ENCODE data around the gene TTC39C. TPM values are rescaled to one million over a fixed set of nuclear protein-coding genes. Genes with fewer than 3 reads are reported as not detected.

Gene TTC39C
- total and polyA plus RNA-seq, 2 of the 8 experiments (the other 6 are each of a cell fraction or from before 2014, with no cell fraction given), result 8.1 to 79.1 TPM

DNA sequence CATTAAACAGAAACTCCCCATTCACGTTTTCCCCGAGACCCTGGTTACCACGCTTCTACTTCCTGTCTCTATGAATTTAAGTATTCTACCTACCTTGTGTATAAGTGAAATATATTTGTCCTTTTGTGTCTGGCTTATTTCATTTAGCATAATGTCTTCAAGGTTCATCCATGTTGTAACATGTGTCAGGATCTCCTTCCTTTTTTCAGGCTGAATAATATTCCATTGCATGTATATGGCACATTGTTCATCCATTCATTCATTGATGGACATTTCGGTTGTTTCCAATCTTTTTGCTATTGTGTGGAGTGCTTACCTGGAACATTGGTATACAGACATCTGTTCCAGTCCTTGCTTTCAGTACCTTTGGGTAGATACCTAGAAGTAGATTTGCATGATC is 106.1 kb downstream of the TTC39C start:
- POLR2A ChIA-PET (ENCODE audit: partially characterized antibody), result interaction anchor here (2.5 kb wide), 1 partner anchor 18 kb away, joined by 10 read pairs; the partner anchor contains the start of gene CABYR

More for the DNA sequence above, 106.1 kb downstream of the TTC39C start:
- no peaks in the 10 kb centered on the region for H3K79me1 ChIP-seq (ENCODE audit: low read depth, low read length)
- H3K4me3 ChIP-seq (ENCODE audit: extremely low read depth in 1 of 4, insufficient read depth in 2 of 4, low read depth in 3 of 4, low read length in 4 of 4), result no peak overlapping the region
- no peak overlapping the region for H2AFZ ChIP-seq (ENCODE audit: low read length)
- peaks cover 0 to 4% (median 0%) of the 10 kb centered on the region in 4 experiments; a peak in 3 of 8 replicates for H3K36me3 ChIP-seq (ENCODE audit: control insufficient read depth in 2 of 4, insufficient read depth in 4 of 4, low read length in 3 of 4)
- no peak overlapping the region for H2BK15ac ChIP-seq (ENCODE audit: low read length)
- H3K27me3 ChIP-seq (replicated peaks in 1 of 4; ENCODE audit: control insufficient read depth in 3 of 4, extremely low read depth in 1 of 4, insufficient read depth in 3 of 4, low read length in 3 of 4), result no peaks in the 10 kb centered on the region
- no peak overlapping the region for H3K14ac ChIP-seq (ENCODE audit: insufficient read length)
- no peak overlapping the region for H3K4me2 ChIP-seq (ENCODE audit: insufficient read depth in 1 of 2, low read depth in 2 of 2, low read length in 2 of 2)
- no peak overlapping the region for H3K18ac ChIP-seq (ENCODE audit: extremely low read depth, low read length)
- no peaks in the 10 kb centered on the region for H3K79me2 ChIP-seq (ENCODE audit: control insufficient read depth in 1 of 2, insufficient read depth in 2 of 2, low read length in 2 of 2)
- H3K56ac ChIP-seq (replicated peaks; ENCODE audit: insufficient read length, low read depth, low read length), result no peak overlapping the region
- H2BK5ac ChIP-seq (ENCODE audit: low read depth, low read length), result no peak overlapping the region
- no peak overlapping the region for H2BK20ac ChIP-seq (ENCODE audit: low read length)
- DNase-seq (ENCODE audit: low read depth in 1 of 2, low spot score in 2 of 2) (no peak), FAIRE-seq (no peak)
- no peak overlapping the region for H2AK5ac ChIP-seq (ENCODE audit: low read depth, low read length)
- H2BK12ac ChIP-seq (ENCODE audit: low read depth, low read length), result no peak overlapping the region
- H2BK120ac ChIP-seq (replicated peaks; ENCODE audit: low read depth, low read length), result no peak overlapping the region
- no peak overlapping the region for H3K9ac ChIP-seq (replicated peaks in 1 of 4; ENCODE audit: extremely low read depth in 1 of 4, low read depth in 3 of 4, low read length in 3 of 4)
- no peak overlapping the region for H3K27ac ChIP-seq (ENCODE audit: low read depth, low read length)
- TF ChIP-seq NRF1 (IDR thresholded peaks at IDR 0.05; ENCODE audit: low read depth, low read length), result no peak
- TF ChIP-seq RNF2 (IDR thresholded peaks at IDR 0.05; ENCODE audit: borderline replicate concordance, low read depth, low read length, missing control alignments, poor library complexity, severe bottlenecking), result no peak
- TF ChIP-seq EP300 (IDR thresholded peaks at IDR 0.05; ENCODE audit: borderline replicate concordance in 1 of 2, low read depth in 2 of 2, low read length in 2 of 2), result no peak
- TF ChIP-seq SIX5 (IDR thresholded peaks at IDR 0.05; ENCODE audit: low read depth, low read length), result no peak
- no peak for TF ChIP-seq SUZ12 (IDR thresholded peaks at IDR 0.05; ENCODE audit: low read length)
- 92 to 100% methylated on average over 1 to 4 of the region's 4 CpGs for WGBS, 2 experiments (ENCODE audit: extremely low coverage in 1 of 2, insufficient coverage in 1 of 2, insufficient read length in 1 of 2, insufficient replicate concordance in 2 of 2, low coverage in 1 of 2, low lambda C conversion rate in 2 of 2, missing lambda C conversion rate in 1 of 2)
- H4K8ac ChIP-seq (ENCODE audit: extremely low read depth, insufficient read depth, low read length), result no peak overlapping the region
- H4K20me1 ChIP-seq (replicated peaks in 1 of 2; ENCODE audit: control insufficient read depth in 1 of 2, insufficient read depth in 2 of 2, low read length in 2 of 2), result peaks cover 0 to 2% of the 10 kb centered on the region in 2 experiments
- H4K91ac ChIP-seq (replicated peaks; ENCODE audit: insufficient read length, low read length), result no peak overlapping the region
- no peak overlapping the region for H3K23ac ChIP-seq (ENCODE audit: insufficient read length)
- H3K4me1 ChIP-seq (replicated peaks in 1 of 4; ENCODE audit: control insufficient read depth in 3 of 4, insufficient read depth in 4 of 4, low read length in 3 of 4), result no peaks in the 10 kb centered on the region
- H3K4ac ChIP-seq (replicated peaks; ENCODE audit: insufficient read length, low read depth, low read length), result no peak overlapping the region
- no peak overlapping the region for H4K5ac ChIP-seq (ENCODE audit: insufficient read length, low read depth, low read length)
- CTCF ChIA-PET (ENCODE audit: partially characterized antibody), result interaction anchor here (0.8 to 1.6 kb wide), 5 partner anchors 16 to 417 kb away, joined by 3 to 6 read pairs (median 3); no protein-coding TSS in a partner anchor
- no peaks in the 10 kb centered on the region; the same call in 1 of the 2 replicates for H3K23me2 ChIP-seq (ENCODE audit: low read depth, low read length)
- no peaks in the 10 kb centered on the region for H3K9me3 ChIP-seq (ENCODE audit: insufficient read depth in 2 of 2, low read depth in 1 of 2, low read length in 1 of 2)

Measured in H1 (cell line).